OCI-LY3 (cell line): ENCODE data around the gene LOXL3.

Experiments used
- H2AFZ ChIP-seq: fragments of 200-600, 300-600 bp; shearing (Covaris generic); 2 replicates; pipeline ENCODE4 v1.6.0; 2014; ENCODE audit warnings: antibody characterized with exemption, low read depth, low read length
- H3K27ac ChIP-seq: fragments of 200-600, 300-600 bp; sonication (generic); 2 replicates; pipeline ENCODE4 v1.5.1; 2014; ENCODE audit warnings: mild to moderate bottlenecking, low read length, moderate library complexity, mixed read lengths
- H3K27me3 ChIP-seq: fragments of 200-600, 300-600 bp; sonication (generic); 2 replicates; pipeline ENCODE4 v1.6.1; 2014; ENCODE audit warnings: low read depth, low read length, mixed read lengths
- H3K36me3 ChIP-seq: fragments of 200-600, 300-600 bp; sonication (generic); replicated peaks from 2 replicates; pipeline ENCODE3; 2014; ENCODE audit warnings: low read depth, low read length, mixed read lengths
- H3K4me1 ChIP-seq: fragments of 300-600, 200-600 bp; sonication (generic); 2 replicates; pipeline ENCODE4 v1.6.1; 2014; ENCODE audit warnings: low read length, mixed read lengths
- H3K4me2 ChIP-seq: fragments of 200-600, 300-600 bp; sonication (generic); 2 replicates; pipeline ENCODE4 v1.6.1; 2014; ENCODE audit warnings: low read length, mixed read lengths
- H3K4me3 ChIP-seq: fragments of 300-600, 200-600 bp; sonication (generic); 2 replicates; pipeline ENCODE4 v1.5.1; 2014; ENCODE audit warnings: antibody characterized with exemption, mild to moderate bottlenecking, low read length, moderate library complexity
- H3K79me2 ChIP-seq: fragments of 300-600, 200-600 bp; shearing (Covaris generic); 2 replicates; pipeline ENCODE4 v1.6.1; 2014; ENCODE audit warnings: mild to moderate bottlenecking, low read length, mixed read lengths
- H3K9ac ChIP-seq: fragments of 300-600, 200-600 bp; shearing (Covaris generic); 2 replicates; pipeline ENCODE4 v1.6.0; 2014; ENCODE audit warnings: mild to moderate bottlenecking, low read length, moderate library complexity
- H3K9me3 ChIP-seq: fragments of 200-600, 300-600 bp; shearing (Covaris generic); 2 replicates; pipeline ENCODE4 v1.6.1; 2014; ENCODE audit warnings: low read length, mixed read lengths; ENCODE audit not compliant: insufficient read depth
- H4K20me1 ChIP-seq: fragments of 200-600, 300-600 bp; sonication (generic); 2 replicates; pipeline ENCODE4 v1.6.1; 2016; ENCODE audit warnings: low read length, mixed read lengths; ENCODE audit not compliant: insufficient read depth
- EZH2phosphoT487 ChIP-seq: fragments of 200-600 bp; shearing (Covaris generic); IDR thresholded peaks from 2 replicates; pipeline ENCODE4 v1.6.1; 2018; ENCODE audit warnings: antibody characterized with exemption, mixed run types, low read depth
- TF ChIP-seq, protein P1 (sequence below): fragments of 200-600, 300-600 bp; sonication (generic); IDR thresholded peaks from 2 replicates; pipeline ENCODE4 v1.5.1; 2014; ENCODE audit warnings: antibody characterized with exemption, low read length, low read depth

The LOXL3 gene, protein sequence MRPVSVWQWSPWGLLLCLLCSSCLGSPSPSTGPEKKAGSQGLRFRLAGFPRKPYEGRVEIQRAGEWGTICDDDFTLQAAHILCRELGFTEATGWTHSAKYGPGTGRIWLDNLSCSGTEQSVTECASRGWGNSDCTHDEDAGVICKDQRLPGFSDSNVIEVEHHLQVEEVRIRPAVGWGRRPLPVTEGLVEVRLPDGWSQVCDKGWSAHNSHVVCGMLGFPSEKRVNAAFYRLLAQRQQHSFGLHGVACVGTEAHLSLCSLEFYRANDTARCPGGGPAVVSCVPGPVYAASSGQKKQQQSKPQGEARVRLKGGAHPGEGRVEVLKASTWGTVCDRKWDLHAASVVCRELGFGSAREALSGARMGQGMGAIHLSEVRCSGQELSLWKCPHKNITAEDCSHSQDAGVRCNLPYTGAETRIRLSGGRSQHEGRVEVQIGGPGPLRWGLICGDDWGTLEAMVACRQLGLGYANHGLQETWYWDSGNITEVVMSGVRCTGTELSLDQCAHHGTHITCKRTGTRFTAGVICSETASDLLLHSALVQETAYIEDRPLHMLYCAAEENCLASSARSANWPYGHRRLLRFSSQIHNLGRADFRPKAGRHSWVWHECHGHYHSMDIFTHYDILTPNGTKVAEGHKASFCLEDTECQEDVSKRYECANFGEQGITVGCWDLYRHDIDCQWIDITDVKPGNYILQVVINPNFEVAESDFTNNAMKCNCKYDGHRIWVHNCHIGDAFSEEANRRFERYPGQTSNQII

DNA sequence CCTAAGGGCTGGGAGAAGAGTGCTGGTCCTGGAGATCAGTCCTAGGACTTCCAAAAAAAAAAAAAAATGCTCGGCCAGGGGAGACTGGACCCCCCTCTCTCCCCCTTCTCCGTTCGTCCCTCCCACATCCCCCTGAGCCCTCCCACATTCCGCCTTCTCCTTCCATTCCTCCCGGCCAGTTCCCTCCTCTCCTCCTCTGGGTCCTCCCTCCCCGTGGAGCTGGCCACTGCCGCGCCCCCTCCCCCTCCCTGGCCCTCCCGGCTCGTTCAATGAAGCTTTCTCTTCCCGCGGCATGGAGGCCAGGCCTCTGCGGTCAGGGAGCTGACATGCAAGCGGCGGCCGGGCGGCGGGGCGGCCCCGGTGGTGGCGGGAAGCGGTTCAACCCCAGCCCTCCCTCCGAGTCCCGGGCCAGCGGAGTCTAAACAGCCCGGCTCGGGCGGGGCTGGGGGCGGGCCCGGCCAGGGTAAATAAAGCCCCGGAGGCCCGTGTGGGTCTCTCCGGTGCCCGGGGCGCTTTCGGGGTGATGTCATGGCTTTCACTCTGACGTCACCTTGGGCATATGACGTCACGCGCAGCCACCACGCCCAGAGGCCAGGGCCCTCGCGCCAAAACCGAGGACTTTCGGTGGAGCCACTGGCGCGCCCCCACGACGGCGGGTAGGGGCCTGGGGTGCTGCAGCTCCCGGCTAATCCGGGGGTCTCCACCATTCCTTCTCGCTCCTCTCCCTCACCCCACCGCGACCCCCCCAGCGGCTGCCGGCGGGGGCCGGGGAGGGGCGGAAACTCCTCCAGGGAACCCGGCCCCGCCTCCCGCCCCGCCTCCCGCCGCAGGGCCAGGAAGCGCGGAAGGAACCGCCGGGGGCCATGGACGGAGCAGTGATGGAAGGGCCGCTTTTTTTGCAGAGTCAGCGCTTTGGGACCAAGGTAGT lies at the start of gene LOXL3, which contains the start of gene DOK1:
LOXL3 (minus strand) TSS at position 51 of the 928 bp plus-strand sequence. CDS start 1,308 bp downstream, outside the sequence.
DOK1 (plus strand) TSS at position 829 of the 928 bp plus-strand sequence; CDS start at position 864, 35 bp downstream.
- Histone ChIP-seq H3K27ac (peak within 1 kb of the TSS; percentile 33), H3K79me2 (peaks cover 3% of the 10 kb centered on the region; the same call in 1 of the 2 replicates), H3K4me1 (peaks cover 11% of the 10 kb centered on the region), H4K20me1 (no peaks in the 10 kb centered on the region), H2AFZ (peak within 1 kb of the TSS; percentile 86), H3K9me3 (no peaks in the 10 kb centered on the region), H3K27me3 (no peaks in the 10 kb centered on the region), H3K9ac (peak within 1 kb of the TSS; percentile 91), H3K36me3 (no peaks in the 10 kb centered on the region), H3K4me3 (peak within 1 kb of the TSS; percentile 90), H3K4me2 (peak within 1 kb of the TSS; percentile 93)
- TF ChIP-seq EZH2phosphoT487: no peak
- TF ChIP-seq, protein P1, sequence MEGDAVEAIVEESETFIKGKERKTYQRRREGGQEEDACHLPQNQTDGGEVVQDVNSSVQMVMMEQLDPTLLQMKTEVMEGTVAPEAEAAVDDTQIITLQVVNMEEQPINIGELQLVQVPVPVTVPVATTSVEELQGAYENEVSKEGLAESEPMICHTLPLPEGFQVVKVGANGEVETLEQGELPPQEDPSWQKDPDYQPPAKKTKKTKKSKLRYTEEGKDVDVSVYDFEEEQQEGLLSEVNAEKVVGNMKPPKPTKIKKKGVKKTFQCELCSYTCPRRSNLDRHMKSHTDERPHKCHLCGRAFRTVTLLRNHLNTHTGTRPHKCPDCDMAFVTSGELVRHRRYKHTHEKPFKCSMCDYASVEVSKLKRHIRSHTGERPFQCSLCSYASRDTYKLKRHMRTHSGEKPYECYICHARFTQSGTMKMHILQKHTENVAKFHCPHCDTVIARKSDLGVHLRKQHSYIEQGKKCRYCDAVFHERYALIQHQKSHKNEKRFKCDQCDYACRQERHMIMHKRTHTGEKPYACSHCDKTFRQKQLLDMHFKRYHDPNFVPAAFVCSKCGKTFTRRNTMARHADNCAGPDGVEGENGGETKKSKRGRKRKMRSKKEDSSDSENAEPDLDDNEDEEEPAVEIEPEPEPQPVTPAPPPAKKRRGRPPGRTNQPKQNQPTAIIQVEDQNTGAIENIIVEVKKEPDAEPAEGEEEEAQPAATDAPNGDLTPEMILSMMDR: no peak

DNA sequence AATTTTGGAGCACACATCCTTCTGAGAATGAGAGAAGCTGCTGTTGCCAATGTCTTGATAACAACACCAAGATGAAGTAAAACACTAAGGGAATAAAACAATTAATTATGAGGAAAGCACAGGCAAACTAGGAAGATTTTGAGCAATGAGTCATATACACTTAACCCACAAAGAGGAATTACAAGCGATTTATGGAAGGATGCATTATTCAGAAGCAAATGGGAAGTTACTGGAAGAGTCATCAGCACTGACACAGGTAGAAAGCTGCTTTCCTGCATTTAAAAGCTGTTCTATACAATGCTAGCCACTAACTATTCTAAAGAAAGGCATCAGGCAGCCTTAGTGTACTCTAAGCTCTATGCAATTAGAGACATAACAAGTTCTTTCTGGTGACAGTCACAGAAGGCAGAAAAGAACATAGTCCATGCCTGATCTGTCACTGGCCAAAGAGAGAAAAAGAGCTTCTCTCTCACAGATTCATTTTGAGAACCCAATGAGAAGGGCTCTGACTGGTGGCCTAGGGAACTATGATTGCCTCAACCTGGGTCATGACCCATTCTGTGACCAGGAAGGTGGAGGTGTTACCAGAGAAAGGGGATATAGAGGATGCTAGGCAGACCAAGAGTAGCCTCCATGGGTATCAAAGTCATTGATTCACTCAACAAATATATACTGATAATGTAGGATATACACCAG lies 49.0 kb upstream of the LOXL3 start:
- H2AFZ ChIP-seq: no peak overlapping the region
- TF ChIP-seq EZH2phosphoT487: no peak
- TF ChIP-seq, protein P1: no peak

DNA sequence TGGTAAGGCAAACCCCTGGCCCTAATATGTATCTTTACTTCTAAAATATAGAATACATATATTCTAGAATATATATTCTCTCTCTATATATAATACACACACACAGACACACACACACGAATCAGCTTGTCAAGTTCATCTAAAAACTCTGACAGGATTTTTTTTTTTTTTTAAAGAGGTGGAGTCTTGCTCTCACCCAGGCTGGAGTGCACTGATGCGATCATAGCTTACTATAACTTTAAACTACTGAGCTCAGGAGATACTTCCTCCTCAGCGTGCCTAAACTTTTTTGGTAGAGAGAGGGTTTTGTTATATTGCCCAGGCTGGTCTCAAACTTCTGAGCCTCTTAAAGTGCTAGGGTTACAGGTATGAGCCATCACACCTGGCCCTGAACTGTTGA lies 45.9 kb upstream of the LOXL3 start:
- TF ChIP-seq, protein P1: no peak
- TF ChIP-seq EZH2phosphoT487: no peak
- H2AFZ ChIP-seq: peak overlapping the region; percentile 40; the same call in 1 of the 2 replicates
- no peaks in the 10 kb centered on the region for H3K79me2 ChIP-seq
- H3K36me3 ChIP-seq: no peaks in the 10 kb centered on the region
- H3K9me3 ChIP-seq: no peaks in the 10 kb centered on the region
- peaks cover 32% of the 10 kb centered on the region for H3K27me3 ChIP-seq
- no peaks in the 10 kb centered on the region for H4K20me1 ChIP-seq
- peaks cover 3% of the 10 kb centered on the region; the same call in 1 of the 2 replicates for H3K4me1 ChIP-seq
- H3K4me3 ChIP-seq: no peak overlapping the region
- no peak overlapping the region for H3K4me2 ChIP-seq
- no peak overlapping the region for H3K27ac ChIP-seq
- H3K9ac ChIP-seq: no peak overlapping the region

More for the DNA sequence above, 49.0 kb upstream of the LOXL3 start:
- Histone ChIP-seq H3K27ac (no peak overlapping the region), H4K20me1 (no peaks in the 10 kb centered on the region), H3K4me2 (no peak overlapping the region), H3K4me1 (peaks cover 3% of the 10 kb centered on the region; the same call in 1 of the 2 replicates), H3K9me3 (no peaks in the 10 kb centered on the region), H3K36me3 (no peaks in the 10 kb centered on the region), H3K4me3 (no peak overlapping the region), H3K27me3 (peaks cover 36% of the 10 kb centered on the region), H3K79me2 (no peaks in the 10 kb centered on the region), H3K9ac (no peak overlapping the region)
